Putamen (tissue), 1 donor: Measurements from ENCODE around the gene ZNF441.
A peak's percentile ranks its signal among the peaks of the same experiment; 100 is the strongest.
"Not testable (repeated sequence)": the region's sequence is repeated elsewhere in the genome, so short reads cannot be mapped to it uniquely, and the experiment has no call there.

Experiments
- DNase-seq: peaks from one replicate; pipeline ENCODE4 v3.0.0-alpha.2; 2016; ENCODE audit warnings: low spot score

Gene ZNF441

DNA sequence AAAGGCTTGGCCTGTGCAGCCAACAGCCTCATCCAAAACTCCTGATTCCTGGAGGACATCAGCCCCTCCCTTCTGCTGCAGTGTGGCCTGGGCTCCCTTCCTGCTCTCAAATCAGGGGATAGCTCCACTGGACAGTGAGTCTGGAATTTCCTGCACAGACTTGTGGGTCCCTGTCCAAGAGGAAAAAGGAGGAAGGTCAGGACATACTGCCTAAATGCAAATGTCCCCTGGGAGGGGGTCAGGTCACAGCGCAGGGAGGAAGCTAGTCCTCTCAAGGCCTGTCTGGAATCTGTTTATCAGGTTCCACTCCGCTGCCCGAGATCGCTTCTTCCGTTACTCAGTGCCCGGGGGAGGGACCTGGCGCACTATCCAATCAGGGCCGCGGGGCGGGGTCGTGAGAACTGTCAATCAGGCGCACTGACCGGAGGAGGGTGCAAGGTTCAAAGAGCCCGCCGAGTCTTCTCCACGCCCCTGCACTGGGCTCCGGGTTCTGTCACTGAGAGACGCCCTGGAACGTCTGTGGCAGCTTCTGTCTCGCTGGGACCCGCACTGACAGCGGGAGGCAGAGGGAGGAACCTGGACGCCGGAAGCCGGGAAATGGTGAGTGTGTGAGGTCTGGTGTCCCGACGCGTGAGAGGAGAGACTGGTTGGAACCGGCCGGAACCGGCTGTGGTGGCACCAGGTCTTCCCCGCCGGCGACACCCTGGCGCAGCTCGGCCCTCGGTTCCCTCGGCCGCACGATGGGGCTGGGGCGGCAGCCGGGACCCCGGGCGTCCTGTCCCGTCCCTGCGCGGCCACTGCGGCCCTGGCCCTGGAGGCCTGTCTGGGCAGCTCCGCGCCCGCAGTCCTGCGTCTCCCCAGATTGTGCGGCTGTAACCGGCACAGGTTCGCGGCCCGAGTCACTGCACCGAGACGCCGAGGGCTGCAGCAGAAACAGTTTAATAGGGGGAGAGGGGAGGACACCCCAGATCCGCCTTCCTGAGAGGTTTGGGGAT is at the start of gene ZNF441:
ZNF441 (plus strand) TSS at position 404 of the 995 bp plus-strand sequence; CDS start at position 598, 194 bp downstream.
- peak; percentile 95 for DNase-seq

DNA sequence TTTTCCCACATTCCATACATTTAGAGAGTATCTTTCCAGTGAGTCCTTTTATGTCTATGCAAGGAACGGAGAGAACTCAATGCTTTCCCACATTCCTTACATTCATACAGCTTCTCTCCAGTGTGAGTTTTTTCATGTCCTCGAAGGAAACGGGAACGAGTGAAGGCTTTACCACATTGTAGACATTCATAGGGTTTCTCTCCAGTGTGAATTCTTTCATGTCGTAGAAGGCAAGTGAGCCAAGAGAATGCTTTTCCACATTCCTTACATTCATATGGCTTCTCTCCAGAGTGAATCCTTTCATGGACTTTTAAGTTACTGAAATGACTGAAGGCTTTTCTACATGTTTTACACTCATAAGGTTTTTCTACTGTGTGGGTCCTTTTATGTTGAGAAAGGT is 45.1 kb upstream of the ZNF441 start:
- no peak for DNase-seq

DNA sequence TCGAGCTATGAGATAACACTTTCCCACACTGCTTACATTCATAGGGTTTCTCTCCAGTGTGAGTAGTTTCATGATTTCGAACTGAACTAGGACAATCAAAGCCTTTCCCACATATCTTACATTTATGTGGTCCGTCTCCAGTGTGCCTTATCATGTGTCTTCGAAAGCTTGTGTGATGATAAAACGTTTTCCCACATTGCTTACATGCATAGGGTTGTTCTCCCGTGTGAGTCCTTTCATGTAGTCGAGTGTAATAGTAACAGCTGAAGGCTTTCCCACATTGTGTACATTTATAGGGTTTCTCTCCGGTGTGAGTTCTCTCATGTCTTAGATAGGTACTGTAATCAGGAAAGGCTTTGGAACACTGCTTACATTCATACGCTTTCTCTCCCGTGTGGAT is 44.4 kb upstream of the ZNF441 start:
- no peak for DNase-seq

DNA sequence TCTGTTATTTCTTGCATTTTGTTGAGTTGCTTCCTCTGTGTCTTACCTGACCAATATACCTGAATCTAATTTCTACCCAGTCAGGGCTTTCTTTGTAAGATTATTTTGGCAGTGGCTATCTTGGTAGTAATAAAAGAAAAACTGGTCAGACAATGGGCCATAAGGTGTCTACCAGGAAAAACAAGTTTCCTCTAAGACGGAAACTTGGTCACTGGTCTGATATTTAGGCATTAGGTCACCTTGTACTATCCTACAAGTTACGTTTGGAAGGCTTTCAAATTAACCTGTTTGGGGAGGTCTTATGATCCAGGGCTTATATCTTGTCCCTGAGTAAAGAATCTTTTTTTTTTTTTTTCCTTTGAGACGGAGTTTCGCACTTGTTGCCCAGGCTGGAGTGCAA is 37.2 kb upstream of the ZNF441 start:
- DNase-seq = no peak

DNA sequence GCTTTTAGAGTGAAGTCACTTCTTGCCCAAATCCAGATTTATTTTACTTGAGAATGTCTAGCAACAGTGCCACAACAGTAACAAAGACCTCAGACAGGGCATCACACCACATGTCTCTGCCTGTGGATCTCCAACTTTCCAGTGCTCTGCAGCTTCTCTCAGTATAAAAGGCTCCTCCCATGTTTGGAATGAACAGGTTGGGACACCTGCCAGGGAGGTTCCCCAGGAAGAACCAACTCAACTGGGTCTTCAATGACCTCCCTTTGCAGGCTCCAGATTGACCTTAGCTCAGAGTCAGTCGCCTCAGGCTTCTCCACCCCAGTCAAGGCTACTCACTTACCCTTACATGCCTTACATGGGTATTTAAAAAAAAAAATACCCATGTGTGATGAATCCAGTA is 31.4 kb upstream of the ZNF441 start:
- no peak for DNase-seq

DNA sequence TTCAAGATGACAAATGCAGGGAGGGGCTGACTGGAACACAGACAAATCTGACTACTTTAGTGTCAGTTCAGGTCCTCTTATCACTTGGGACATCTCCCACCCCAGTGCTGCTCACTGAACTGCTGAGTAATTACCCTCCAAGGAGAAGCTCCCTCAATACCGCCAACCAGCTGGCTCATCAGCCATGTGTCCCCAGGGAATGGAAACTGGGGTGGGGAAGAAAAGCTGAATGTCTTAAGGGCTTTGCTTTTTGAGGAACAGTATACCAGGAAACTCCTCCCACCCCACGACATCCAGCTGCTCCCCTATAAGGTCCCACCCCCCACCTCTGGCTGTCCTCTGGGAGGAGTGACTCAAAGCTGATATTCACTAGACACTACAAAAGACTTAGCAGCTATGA is 30.1 kb upstream of the ZNF441 start:
- no peak for DNase-seq

DNA sequence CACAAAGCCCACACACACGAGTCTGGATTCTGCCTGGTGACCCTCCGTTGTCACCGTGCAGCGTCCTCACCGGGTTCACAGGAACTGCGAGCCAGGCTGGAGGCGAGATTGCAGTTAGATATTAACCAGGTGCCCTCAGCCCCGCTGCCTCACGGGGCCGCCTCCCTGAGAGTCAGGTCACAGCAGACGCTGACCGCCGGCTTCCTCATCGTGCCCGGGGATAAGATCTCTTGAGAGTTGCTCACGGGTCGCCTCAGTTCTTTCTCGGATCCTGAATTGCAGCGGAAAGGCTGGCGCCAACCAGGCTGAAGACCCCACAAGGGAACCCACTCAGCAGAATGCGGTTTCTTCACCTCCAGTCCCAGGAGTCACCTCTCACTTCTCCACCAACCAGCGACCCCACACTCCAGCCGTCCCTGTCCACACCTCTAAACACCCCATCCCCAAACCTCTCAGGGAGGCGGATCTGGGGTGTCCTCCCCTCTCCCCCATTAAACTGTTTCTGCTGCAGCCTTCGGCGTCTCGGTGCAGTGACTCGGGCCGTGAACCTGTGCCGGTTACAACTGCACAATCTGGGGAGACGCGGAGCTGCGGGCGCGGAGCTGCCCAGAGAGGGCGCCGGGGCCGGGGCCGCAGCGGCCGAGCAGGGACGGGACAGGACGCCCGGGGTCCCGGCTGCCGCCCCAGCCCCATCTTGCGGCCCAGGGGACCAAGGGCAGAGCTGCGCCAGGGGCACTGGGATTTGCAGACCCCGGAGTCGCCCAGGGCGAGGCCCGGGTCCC is 28.6 kb upstream of the ZNF441 start:
- no peak for DNase-seq

DNA sequence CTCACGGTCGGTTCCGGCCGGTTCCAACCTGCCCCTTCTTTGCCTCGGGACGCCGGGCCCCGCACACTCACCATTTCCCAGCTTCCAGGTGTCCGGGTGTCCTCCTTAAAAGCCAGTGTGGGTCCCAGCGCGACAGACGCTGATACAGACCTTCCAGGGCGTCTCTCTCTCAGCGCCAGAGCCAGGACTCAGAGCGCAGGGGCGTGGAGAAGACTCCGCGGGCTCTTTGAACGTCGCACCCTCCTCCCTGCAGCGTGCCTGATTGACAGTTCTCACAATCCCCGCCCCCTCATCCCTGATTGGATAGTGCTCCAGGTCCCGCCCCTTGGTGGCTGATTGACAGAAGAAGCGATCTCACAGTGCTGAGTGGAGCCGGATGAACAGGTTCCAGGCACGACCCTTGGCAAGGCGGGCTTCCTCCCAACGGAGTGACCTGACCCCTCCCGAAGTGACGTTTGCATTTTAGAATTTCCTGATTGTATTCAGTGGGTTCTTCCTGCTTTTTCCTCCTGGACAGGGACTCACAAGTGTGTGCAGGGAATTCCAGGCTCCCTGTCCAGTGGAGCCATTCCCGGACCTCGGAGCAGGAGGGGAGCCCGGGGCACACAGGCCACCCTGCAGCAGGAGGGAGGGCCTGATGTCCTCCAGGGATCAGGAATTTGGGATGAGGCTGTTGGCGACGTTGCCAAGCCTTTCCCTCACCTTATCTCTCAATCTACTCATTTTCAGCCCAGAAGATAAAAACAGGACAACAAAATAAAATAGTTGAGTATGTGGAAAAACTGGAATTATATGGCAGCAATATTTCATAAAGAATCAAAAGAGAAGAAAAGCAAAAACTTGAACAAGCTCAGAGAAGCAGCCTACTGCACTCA is 27.8 kb upstream of the ZNF441 start, which contains the start of gene ZNF823:
ZNF823 (minus strand) TSS at position 201 of the 875 bp plus-strand sequence; CDS start at position 74, 127 bp downstream.
- DNase-seq = peak; percentile 99

DNA sequence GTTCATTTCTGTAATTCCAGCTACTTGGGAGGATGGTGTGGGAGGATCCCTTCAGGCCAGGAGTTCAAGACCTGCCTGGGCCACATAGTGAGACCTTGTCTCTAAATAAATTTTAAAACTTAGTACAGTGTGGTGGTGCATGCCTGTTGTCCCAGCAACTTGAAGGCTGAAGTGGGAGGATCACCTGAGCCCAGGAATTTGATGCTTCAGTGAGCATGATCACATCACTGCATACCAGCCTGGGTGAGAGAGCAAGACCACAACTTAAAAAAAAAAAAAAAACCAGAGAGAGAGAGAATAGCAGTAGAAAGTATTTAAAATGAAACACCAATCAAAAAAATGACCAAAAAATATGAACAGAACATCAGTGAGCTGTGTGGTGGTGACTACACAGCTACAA is 20.9 kb upstream of the ZNF441 start:
- DNase-seq = no peak

DNA sequence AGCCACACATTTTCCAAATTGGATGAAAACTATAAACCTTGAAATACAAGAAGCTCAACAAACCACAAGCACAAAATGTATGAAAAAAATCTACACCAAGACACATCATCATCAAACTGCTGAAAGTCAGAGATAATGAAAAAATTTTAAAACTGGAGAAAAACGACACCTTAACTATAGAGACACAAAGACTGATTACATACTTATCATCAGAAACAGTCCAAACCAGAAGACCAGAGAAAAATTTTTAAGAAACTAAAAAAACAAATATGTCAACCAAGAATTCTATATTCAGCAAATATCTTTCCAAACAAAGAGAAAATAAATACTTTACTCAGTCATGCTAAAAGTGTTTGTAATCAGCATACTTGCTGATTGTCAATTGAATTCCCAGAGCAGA is 19.5 kb upstream of the ZNF441 start:
- no peak for DNase-seq

DNA sequence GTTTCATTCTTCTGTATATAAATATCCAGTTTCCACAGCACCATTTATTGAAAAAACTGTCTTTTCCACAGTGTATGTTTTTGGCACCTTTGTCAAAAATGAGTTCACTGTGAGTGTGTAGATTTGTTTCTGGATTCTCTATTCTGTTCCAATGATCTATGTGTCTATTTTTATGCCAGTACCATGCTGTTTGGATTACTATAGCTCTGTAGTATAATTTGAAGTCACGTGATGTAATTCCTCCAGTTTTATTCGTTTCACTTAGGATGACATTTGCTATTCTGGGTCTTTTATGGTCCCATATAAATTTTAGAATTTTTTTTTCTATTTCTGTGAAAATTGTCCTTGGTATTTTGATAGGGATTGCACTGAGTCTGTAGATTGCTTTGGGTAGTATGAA is 17.0 kb upstream of the ZNF441 start:
- DNase-seq = no peak

DNA sequence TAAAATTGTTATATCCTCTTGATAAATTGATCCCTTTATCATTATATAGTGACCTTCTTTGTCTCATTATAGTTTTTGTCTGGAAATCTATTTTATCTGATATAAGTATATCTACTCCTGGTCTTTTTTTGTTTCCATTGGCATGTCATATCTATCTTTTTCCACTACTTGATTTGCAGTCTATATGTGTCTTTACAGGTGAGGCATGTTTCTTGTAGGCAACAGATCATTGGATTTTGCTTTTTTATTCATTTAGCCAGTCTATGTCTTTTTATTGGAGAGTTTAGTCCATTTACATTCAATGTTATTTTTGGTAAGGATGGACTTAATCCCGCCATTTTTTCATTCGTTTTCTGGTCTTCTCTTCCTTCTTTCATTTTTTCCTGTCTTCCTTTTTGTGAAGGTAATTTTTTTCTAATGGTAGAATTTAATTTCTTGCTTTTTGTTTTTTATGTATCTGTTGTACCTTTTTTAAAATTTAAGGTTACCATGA is 14.5 kb upstream of the ZNF441 start:
- no peak for DNase-seq

DNA sequence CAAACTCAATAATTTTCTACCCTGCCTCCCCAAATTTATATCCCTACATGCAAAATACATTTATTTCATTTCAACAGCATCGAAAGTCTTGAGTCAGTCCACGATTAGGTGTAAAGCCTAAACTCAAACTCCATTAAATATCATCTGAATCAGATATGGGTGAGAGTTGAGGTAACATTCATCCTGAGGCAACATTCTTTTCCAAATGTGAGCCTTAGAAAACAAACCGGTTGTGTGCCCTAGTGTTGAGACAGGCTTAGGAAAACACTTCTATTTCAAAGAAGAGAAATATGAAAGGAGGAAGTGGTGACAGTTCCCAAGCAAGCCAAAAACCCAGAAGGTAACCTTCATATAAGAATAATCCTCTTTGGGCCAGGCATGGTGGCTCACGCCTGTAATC is 12.1 kb upstream of the ZNF441 start:
- DNase-seq = no peak

DNA sequence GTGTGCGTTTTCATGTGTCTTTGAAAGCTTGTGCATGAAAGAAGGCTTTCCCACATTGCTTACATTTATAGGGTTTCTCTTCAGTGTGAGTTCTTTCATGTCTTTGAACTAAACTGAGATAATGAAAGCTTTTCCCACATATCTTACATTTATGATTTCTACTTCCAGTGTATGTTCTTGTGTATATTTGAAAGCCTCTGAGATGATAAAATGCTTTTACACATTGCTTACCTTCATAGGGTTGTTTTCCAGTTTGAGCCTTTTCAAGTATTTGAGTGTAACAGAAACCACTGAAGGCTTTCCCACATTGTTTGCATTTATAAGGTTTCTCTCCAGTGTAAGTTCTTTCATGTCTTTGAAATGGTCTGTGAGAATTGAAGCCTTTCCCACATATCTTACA is 9.8 kb upstream of the ZNF441 start:
- no peak for DNase-seq

DNA sequence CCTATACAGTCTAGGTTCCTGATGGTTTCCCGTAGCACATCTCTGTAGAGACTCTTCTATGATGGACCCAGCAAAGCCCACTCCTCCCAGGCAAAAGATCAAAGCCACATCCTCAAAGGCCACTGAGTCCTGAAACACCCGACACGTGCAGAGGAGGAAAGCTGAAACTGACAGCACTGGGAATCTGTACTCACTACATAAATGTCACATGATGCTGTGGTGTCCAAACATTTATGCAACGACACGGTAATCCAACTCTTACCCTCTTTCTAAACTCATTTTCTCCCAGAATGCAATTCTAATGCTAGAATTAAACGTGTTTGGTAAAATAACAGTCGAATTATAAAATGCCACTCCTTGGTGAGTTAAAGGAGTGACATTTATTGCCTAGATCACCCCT is 7.0 kb upstream of the ZNF441 start:
- no peak for DNase-seq

DNA sequence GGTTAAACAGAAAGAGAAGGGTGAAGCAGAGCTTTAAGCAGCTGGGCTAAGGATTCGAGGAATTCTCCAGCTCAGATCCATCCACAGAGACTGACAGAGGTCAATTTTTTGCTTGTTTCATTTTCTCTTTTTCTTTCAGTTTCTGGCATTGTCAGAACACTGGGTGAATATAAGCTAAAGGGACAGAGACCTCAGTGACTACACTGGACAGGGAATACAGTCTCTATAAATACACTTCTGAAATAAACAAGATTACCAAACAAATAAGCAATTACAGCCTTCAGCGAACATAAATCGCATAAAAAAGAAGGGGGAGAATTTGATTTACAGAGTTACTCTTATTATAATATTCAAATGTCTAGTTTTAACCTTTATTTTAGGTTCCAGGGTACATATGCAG is 3.7 kb upstream of the ZNF441 start:
- no peak for DNase-seq

DNA sequence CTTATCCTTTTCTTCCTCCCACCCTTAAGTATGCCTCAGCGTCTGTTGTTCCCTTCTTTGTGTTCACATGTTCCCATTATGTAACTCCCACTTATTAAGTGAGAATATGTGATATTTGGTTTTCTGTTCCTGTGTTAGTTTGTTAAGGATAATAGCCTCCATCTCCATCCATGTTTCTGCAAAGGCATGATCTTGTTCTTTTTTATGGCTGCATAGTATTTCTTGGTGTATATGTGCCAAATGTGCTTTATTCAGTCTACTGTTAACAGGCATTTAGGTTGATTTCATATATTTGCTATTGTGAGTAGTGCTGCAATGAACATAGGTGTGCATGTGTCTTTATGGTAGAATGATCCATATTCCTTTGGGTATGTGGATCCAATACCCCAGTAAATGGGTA is 3.2 kb upstream of the ZNF441 start:
- DNase-seq = no peak

DNA sequence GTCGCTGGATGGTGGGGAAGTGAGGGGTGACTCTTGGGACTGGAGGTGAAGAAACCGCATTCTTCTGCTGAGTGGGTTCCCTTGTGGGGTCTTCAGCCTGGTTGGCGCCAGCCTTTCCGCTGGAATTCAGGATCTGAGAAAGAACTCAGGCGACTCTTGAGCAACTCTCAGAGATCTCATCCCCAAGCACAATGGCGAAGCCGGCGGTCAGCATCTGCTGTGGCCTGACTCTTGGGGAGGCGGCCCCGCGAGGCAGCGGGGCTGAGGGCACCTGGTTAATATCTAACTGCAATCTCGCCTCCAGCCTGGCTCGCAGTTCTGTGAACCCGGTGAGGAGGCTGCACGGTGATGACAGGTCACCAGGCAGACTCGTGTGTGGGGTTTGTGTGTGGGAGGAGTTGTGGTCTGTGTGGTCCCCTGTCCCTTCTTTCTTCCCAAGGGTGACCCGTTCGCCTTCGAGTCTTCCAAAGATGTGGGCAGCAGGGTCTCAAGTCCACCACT is 883 bp downstream of the ZNF441 start:
- DNase-seq = peak; percentile 1

DNA sequence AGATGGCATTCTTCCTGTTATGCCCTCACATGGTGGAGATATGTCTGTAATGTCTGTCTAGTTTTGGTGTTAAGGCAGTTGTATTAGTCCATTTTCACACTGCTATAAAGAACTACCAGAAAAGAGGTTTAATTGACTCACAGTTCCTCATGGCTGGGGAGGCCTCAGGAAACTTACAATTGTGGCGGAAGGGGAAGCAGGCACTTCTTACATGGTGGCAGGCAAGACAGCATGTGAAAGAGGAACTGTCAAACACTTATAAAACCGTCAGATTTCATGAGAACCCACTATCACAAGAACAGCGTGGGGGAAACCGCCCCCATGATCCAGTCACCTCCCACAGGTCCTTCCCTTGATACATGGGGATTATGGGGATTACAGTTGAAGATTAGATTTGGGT is 3.2 kb downstream of the ZNF441 start:
- DNase-seq = no peak

DNA sequence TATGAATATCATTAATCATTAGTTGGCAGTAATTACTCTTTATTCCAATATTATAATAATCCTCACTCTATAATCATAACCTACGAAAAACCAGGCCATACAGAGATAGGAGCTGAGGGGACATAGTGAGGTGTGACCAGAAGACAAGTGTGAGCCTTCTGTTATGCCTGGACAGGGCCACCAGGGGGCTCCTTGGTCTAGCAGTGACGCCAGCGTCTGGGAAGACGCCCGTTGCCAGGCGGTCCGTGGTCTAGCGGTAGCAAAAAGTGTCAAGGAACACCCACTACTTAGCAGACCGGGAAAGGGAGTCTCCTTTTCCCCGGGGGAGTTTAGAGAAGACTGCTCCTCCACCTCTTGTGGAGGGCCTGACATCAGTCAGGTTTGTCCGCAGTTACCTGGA is 4.7 kb downstream of the ZNF441 start:
- not testable (repeated sequence) for DNase-seq

DNA sequence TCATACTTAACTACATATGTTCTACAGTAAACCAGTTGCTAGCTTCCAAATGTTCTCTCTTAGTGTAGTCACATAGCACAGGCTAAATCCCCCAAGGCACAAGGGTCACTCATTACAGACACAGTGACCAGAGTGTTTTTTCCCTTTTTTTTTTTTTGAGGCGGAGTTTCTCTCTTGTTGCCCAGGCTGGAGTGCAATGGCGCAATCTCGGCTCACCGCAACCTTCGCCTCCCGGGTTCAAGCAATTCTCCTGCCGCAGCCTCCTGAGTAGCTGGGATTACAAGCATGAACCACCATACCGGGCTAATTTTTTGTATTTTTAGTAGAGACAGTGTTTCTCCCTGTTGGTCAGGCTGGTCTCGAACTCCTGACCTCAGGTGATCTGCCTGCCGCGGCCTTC is 9.9 kb downstream of the ZNF441 start:
- DNase-seq = not testable (repeated sequence)
